Measurements from ENCODE around the gene ZNF335.
"Not testable (repeated sequence)": the region's sequence is repeated elsewhere in the genome, so short reads cannot be mapped to it uniquely, and the experiment has no call there.

The ZNF335 gene

DNA sequence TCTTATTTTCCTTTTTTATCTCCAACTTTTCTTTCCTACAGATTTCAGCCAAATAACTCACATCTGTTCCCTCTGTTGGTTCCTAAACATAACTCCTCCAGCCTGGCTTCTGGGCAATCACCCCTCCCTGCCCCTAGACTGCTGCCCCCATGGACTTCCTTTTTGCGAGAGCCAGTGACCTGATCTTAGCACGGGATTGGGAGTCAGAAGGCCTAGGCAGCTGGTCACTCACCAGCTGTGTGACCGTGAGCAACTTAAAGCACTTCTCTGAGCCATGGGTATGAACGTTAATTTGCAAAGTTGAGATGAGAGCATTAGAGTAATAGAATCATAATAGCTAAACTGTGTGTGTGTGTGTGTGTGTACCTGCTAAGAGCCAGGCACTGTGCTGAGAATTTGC is 32.2 kb upstream of the ZNF335 start:
- no peak for DNase-seq (ENCODE audit: low spot score)

DNA sequence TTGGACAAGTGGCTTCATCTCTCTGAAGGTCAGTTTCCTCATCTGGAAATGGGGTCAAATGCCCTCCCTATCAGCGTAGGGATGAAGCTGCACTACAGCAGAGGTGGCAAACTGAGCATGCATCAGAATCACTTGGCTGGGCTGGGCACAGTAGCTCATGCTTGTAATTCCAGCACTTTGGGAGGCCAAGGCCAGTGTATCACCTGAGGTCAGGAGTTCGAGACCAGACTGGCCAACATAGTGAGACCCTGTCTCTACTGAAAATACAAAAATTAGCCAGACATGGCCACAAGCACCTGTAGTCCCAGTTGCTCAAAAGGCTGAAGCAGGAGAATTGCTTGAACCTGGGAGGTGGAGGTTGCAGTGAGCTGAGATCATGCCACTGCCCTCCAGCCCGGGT is 30.0 kb upstream of the ZNF335 start:
- DNase-seq (ENCODE audit: low spot score), result no peak

DNA sequence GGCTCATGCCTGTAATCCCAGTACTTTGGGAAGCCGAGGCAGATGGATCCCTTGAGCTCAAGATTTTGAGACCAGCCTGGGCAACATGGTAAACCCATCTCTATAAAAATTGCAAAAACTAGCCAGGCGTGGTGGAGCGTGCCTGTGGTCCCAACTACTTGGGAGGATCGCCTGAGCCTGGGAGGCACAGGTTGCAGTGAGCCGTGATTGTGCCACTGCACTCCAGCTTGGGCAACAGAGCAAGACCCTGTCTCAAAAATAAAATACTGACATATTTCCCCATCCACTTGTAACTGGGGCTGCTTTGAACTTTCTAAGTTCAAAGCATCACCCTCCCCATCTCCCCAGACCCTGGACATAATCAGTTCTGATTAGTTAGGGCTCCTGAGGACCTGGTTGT is 29.5 kb upstream of the ZNF335 start:
- no peak for DNase-seq (ENCODE audit: low spot score)

DNA sequence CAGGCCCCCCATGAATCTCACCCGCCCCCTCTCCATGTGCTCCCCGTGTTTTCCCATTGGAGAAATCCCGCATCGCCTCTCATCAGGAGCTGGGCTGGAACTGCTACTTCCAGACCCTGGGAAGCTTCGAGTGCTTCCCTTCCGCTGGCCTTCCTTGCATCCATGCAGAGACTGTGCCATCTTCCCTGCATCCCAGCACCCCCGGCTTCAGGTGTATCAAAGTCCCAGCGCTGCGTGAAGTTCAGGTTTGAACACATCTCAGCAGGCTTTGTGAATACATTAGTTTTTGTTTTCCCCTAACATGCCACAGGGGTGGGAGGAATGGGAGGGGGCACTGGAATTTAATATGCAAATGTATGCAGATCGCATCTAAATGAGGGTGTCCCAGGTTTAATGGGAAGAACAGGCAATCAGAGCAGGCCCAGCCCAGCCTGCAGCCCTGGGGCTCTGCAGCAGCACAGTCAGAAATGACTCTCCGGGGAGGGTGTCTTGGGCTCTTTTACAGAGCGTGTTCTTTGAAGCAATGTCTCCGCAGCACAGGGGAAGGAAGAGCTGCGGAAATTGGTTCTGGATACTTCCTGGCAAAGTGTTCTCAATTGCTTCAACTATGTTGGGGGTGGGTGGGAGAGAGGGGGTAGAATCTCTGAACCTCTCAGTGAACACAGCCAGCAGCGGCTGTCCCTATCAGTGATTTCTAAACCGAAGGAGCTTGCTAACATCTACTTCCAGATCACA is 28.4 kb upstream of the ZNF335 start:
- DNase-seq (ENCODE audit: low spot score), result no peak

DNA sequence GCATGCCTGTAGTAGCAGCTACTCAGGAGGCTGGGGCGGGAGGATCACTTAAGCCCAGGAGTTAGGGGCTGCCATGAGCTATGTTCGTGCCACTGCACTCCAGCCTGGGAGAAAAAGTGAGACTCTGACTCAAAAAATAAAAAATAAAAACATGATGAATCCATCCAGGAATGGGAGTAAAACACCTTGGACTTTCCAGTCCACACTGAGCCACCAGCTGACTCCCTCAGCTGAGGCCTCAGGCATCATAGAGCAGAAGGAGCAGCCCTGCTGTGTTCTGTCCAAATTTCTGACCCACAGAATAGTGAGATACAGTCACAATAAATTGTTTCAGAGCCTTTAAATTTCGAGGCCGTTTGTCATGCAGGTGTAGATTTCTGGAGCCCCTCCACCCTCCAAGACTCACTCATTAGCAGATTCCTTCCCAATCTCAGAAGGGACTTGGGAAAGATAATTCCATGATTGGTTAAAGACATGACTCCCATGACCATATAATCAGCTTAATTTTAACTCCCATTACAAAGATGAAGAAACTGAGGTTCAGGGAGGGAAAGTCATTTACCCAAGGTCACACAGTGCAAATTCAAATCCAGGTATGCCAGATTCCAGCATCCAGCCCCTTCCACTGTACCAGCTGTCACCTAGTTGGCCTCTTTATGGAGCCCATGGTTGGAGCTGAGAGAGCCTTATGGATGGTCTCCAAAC is 27.7 kb upstream of the ZNF335 start:
- no peak for DNase-seq (ENCODE audit: low spot score)

DNA sequence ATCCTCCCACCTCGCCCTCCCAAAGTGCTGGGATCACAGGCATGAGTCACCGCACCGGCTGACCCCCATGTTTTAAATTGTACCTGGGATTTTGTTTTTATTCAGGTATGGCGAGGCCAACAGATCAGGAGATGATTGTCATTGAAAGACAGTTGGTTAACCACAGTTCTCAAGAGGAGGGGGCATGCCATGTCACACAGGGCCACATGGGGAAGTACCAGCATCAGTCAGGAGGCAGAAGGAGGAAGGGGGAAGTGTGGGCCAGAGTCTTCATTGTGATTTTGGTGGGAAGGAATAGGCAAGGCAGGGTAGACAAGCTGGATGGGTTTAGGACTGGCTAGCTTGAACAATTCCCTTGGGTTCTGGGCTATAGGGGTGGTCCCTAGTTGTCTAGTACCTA is 26.8 kb upstream of the ZNF335 start:
- no peak for DNase-seq (ENCODE audit: low spot score)

DNA sequence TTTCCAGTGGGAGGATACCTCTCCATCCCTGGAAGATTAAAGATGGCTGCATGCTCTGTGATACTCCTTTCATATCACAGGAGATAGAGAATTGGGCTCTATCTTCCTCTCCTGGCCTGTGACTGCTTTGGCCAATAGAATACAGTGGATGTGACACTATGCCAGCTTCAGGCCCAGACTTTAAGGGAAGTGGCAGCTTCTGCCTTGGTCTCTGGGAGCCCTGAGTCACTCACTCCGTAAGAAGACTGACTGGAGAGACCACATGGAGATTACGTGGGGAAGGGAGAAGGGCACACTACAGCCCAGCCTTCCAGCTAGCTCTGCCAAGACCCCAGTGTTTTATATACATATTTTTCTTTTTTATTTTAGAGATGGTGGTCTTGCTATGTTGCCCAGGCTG is 26.3 kb upstream of the ZNF335 start:
- no peak for DNase-seq (ENCODE audit: low spot score)

DNA sequence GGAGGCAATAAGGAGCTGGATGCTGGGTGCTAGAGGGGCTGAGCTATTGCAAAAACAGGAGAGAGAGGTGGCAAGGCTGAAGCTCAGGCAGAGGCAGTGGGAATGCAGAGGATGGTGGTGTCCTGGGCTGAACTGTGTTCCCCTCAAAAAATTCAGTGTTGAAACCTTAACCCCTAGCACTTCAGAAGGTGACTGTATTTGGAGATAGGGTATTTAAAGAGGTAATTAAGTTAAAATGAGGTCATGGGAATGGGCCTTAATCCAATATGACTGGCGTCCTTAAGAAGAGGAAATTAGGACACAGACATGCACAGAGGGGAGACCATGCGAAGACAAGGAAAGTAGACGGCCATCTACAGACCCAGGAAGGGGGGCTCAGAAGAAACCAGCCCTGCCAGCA is 25.2 kb upstream of the ZNF335 start:
- no peak for DNase-seq (ENCODE audit: low spot score)

DNA sequence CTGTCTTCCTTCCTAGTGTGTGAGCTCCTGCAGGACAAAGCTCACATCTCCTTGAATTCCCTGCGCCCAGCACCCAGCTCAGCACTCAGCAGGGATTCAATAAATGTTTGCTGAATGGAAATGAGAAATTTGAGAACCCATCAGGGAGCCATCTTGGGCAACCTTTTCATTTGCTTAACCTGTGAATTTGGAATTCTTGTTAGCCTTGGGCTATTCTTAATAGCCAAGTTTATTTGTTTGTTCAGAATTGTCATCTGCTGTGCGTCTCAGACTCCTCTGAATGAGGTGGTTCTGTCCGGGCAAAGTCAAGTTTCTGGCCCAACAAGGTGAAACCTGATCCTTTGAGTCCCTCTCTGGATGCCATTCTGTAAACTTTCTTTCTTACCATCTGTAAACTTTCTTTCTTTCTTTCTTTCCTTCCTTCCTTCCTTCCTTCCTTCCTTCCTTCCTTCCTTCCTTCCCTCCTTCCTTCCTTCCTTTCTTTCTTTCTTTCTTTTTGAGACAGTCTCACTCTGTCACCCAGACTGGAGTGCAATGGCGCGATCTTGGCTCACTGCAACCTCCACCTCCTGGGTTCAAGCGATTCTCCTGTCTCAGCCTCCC is 23.6 kb upstream of the ZNF335 start:
- not testable (repeated sequence) for DNase-seq (ENCODE audit: low spot score)

DNA sequence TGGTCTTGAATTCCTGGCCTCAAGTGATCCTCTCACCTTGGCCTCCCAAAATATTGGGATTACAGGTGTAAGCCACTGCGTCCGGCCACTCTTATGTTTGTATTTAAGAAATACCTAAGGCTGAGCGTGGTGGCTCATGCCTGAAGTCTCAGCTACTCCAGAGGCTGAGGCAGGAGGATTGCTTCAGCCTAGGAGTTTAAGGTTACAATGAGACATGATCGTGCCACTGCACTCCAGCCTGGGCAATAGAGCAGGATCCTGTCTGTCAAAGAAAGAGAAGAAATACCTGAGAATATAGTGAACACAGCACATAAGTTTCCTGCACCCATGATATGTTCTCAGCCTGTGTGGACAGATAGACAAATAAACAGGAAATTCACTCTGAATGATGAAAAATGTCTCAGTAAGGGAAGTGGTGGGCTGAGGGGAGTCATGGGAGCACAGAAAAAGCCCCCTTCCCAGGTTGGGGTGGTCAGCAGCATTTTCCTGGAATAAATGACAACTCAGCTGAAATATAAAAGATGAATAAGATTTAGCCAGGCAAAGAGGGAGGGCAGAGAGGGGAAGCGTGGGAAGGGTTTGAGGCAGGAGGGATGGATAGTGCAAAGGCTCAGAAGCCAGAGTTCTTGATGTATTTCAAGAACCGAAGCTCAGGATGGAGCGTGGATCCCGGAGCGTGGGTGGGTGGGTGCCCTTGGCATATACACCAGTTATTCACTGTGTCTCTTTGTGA is 22.9 kb upstream of the ZNF335 start:
- no peak for DNase-seq (ENCODE audit: low spot score)

DNA sequence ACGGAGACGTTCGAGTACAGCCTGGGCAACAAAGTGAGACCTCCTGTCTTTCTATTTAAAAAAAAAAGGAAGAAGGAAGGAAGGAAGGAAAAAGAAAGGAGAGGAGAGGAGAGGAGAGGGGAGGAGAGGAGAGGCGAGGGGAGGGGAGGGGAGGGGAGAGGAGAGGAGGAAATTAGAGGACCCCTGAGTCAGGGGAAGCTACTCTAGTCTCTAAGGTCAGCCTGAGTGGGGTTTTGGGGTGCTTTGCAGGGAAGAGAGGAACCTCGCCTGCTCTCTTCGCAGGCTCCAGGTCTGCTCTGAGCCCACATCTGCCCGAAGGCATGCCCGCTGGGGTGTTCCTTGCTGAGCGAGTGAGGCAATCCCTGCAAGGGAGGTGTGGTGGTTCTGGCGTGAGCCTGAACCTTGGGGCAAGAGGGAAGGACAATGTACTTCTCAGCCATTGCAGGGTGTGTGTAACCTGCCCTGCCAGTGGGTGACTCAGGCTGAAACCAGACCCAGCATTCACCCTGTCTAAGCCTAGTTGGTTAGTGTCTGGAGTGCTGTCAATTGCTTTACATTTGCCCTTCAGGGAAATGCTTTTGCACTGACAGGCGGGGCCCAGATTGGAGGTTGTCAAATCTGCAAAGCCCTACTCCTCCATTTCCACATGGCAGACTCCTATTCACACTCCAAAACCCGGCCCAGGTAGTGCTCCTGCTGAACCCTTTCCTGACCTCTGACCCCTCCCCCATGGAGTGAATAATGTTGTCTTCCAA is 21.4 kb upstream of the ZNF335 start:
- peak; percentile 54 for DNase-seq (ENCODE audit: low spot score)

DNA sequence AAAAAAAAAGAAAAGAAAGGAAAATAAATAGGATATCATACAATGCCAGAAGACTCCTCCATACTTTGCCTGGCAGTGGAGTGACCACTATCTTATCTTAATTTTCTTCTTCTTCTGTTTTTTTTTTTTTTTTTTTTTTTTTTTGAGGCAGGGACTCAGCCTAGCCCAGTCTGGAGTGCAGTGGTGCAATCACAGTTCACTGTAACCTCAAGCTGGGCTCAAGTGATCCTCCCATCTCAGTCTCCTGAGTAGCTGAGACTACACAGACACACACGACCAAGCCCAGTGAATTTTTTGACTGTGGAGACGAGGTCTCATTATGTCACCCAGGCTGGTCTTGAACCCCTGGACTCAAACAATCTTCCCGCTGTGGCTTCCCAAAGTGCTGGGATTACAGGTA is 19.6 kb upstream of the ZNF335 start:
- DNase-seq (ENCODE audit: low spot score), result no peak

DNA sequence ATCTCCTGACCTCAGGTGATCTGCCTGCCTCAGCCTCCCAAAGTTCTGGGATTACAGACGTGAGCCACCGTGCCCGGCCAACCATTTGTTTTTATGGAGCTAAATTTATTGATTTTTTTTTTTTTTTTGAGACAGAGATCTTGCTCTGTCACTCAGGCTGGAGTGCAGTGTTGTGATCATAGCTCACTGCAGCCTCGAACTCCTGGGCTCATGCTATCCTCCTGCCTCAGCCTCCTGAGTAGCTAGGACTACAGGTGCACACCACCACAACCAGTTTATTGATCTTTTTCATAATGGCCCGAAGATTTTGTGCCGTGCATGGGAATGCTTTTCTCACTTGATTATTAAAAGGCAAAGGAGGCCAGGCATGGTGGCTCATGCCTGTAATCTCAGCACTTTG is 16.8 kb upstream of the ZNF335 start:
- not testable (repeated sequence) for DNase-seq (ENCODE audit: low spot score)

DNA sequence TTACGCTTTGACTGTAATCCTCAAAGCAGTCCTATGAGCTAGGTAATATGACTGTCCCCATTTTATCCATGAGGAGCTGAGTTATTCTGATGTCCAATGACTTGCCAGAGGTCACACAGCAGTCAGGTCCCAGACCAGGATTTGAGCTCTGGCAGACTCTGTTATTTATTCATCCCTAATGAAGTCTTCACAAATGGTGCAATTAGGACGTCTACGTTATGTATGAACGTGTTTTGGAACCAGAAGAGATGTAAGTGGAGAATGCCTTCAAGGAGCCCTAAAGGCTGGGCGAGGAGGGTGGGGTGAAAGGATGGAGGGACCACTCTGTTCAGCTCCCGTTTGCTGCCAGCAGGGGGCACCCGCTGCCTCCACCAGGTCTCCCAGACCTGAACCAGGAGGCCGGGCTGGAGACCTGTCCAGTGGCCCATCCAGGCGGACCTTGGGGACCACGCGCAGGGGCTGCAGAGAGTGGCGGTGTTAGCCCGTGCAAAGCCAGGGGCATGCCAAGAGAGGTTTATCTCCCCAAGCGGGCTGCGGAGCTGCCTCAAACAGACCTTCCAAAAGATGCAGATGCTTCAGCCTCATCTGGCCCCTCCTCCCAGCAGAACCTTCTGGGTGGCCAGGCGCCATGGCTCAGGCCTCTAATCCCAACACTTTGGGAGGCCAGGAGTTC is 15.2 kb upstream of the ZNF335 start:
- DNase-seq (ENCODE audit: low spot score), result peak; percentile 88

DNA sequence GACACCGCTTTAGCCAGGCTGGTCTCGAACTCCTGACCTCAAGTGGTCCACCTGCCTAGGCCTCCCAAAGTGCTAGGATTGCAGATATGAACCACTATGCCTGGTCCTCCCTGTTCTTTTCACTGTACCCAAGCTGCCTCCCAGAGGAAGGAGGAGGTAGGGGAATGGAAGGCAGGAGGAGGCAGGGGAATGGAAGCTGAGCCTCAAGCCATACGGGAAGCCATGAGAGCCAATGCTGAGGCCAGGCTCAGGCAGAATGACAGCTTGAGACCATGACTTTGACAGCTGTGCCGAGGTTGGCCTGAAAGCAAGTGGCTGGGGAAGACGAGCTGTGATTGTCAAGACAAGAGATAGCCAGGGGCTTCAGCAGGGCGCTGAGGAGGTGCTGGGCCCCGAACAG is 13.6 kb upstream of the ZNF335 start:
- no peak for DNase-seq (ENCODE audit: low spot score)

DNA sequence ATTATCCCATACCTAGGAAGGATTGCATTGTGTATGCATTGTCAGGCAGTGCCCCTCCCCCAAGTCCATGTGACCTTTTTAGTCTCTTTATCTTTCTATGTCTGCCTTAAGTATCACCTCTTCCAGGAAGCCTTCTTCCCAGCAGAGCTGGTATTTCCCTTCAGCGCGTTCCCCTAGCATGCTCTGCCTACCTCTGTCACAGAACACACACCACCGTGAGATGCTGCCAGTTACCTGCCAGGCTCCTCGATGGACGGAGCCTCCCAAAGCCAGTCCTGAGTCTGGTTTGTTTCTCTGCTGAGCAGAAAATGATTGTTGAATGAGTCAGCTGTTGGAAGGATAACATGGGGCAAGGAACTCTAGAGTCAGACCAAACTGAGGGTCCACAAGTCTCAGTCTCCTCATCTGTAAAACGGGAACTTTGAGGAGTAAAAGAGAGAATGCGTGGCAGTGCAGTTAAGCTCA is 11.3 kb upstream of the ZNF335 start:
- DNase-seq (ENCODE audit: low spot score), result no peak

DNA sequence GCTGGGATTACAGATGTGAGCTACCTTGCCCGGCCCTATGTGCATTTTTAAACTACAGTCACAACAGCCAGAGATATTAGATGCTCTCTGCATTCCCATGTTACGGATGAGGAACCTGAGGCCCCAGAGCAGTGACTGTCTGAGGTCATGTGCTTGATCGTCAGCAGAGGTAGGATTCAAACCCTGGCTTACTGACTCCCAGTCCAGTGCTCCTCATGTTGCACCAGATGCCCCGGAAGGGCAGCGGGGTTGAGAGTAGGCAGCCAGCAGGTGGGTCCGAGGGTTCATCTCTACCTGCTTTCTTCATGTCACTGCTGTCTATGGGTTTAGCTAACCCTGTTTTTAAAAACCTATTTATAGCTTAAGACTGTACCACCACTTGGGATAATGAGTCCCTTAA is 9.3 kb upstream of the ZNF335 start:
- no peak for DNase-seq (ENCODE audit: low spot score)

DNA sequence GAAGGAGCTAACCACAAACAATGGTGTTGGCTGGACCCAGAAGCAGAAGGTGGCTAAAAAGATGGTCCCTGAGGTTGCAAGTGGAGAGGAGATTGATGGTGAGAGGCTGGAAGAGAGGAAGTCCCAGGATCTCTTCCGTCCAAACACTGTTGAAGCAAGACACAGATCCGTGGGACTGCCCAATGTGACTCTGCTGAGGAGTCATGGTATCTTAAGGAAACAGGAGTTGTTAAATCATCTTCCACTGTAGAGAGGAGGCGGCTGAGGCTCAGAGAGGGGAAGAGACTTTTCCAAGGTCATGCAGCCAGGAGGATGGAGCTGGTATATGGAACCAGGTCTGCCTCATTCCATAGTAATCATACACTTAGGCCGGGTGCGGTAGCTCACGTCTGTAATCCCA is 4.1 kb upstream of the ZNF335 start:
- no peak for DNase-seq (ENCODE audit: low spot score)

DNA sequence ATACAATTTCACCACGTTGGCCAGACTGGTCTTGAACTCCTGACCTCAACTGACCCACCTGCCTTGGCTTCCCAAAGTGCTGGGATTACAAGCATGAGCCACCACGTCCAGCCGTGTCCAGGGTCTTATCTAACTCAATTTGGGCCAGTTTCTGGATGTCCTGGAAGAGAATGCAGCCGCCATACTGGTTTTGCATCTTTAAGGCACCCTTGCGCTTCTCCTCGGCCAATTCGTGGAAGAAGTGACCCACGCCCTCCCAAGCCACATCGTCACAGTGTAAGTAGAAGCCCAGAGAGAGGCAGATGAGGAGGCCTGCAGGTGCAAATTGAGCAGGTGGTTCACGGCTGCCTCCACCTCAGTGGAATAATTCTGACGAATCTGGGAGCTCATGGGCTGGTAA is 3.7 kb upstream of the ZNF335 start:
- no peak for DNase-seq (ENCODE audit: low spot score)

DNA sequence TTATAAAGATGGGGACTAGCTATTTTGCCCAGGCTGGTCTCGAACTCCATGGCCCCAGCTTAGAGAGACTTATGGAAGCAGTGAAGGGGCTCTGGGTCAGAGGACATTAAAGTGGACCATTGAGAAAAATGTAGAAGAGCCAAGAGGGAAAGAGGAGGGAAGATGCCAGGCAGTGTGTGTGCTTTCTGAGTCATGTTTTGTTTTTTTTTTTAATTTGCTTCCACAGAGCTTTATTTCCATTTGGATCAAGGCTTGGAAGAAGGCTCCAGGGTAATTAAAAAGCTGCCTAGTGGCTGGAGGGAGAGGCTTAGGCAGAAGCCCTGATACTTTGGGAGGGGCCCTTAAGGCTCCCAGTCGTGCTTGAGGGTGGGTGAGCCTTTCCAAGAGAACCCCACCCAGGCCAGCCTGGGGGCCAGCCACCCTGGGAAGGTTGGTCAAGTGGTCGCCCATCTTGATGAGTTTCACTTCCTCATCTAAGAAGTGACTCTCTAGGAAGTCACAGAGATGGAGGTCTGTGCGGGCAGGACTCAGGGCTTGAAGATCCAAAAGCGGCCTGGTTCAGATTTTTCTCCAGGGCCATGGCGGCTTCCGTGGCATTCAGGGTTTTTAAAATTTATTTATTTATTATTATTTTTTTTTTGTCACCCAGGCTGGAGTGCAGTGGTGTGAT is 3.0 kb upstream of the ZNF335 start:
- DNase-seq (ENCODE audit: low spot score), result no peak

Data from AG20443 (cell line).